Measurements from ENCODE around the gene HSF5.

HSF5 gene

GRCh38 chr17:58383892-58384462 is 104.2 kb downstream of the HSF5 start:
- DNase-seq, result no peak

GRCh38 chr17:58382872-58383242 is 105.4 kb downstream of the HSF5 start:
- no peak for DNase-seq

GRCh38 chr17:58382108-58382871 is 105.9 kb downstream of the HSF5 start:
- no peak for DNase-seq

- no peak for DNase-seq
Observed at GRCh38 chr17:58381124-58382035, 106.8 kb downstream of the HSF5 start.

GRCh38 chr17:58380207-58381123 is 107.7 kb downstream of the HSF5 start:
- no peak for DNase-seq

GRCh38 chr17:58379511-58379824 is 108.7 kb downstream of the HSF5 start:
- DNase-seq, result no peak

- no peak for DNase-seq
Observed at GRCh38 chr17:58378733-58379510, 109.3 kb downstream of the HSF5 start.

GRCh38 chr17:58377661-58378060 is 110.5 kb downstream of the HSF5 start:
- no peak for DNase-seq

- DNase-seq, result no peak
Observed at GRCh38 chr17:58377093-58377601, 111.1 kb downstream of the HSF5 start.

- DNase-seq, result no peak
Observed at GRCh38 chr17:58376472-58377000, 111.7 kb downstream of the HSF5 start.

- DNase-seq, result no peak
Observed at GRCh38 chr17:58375811-58376210, 112.4 kb downstream of the HSF5 start.

GRCh38 chr17:58375256-58375655 is 113.0 kb downstream of the HSF5 start:
- DNase-seq, result no peak

GRCh38 chr17:58373923-58374322 is 114.3 kb downstream of the HSF5 start:
- no peak for DNase-seq

- DNase-seq, result no peak
Observed at GRCh38 chr17:58373003-58373402, 115.2 kb downstream of the HSF5 start.

- no peak for DNase-seq
Observed at GRCh38 chr17:58371300-58371950, 116.8 kb downstream of the HSF5 start.

- no peak for DNase-seq
Observed at GRCh38 chr17:58370716-58371115, 117.5 kb downstream of the HSF5 start.

- DNase-seq, result no peak
Observed at GRCh38 chr17:58370309-58370708, 117.9 kb downstream of the HSF5 start.

Measured in amniotic stem cell (primary cell).